Right renal cortex interstitium (tissue), 3 donors: ENCODE data around the gene CYP24A1. TPM values are rescaled to one million over a fixed set of nuclear protein-coding genes. Genes with fewer than 3 reads are reported as not detected.

Experiments used
- DNase-seq, 3 donors: peaks; one replicate each; pipeline ENCODE4 v3.0.0-alpha.2; 2013; ENCODE audit warnings: low read depth in 3 of 3, low spot score in 2 of 3
- polyA plus RNA-seq, 3 donors: library from polyadenylated mRNA; unstranded; fragments of 120-200 nt; gene quantifications; one replicate each; pipeline ENCODE4 v1.2.1, GENCODE V29; 2013; ENCODE audit not compliant: insufficient read length in 3 of 3

The CYP24A1 gene
- polyA plus RNA-seq, 3 donors = 2.0 to 3.7 (median 2.1) TPM

DNA sequence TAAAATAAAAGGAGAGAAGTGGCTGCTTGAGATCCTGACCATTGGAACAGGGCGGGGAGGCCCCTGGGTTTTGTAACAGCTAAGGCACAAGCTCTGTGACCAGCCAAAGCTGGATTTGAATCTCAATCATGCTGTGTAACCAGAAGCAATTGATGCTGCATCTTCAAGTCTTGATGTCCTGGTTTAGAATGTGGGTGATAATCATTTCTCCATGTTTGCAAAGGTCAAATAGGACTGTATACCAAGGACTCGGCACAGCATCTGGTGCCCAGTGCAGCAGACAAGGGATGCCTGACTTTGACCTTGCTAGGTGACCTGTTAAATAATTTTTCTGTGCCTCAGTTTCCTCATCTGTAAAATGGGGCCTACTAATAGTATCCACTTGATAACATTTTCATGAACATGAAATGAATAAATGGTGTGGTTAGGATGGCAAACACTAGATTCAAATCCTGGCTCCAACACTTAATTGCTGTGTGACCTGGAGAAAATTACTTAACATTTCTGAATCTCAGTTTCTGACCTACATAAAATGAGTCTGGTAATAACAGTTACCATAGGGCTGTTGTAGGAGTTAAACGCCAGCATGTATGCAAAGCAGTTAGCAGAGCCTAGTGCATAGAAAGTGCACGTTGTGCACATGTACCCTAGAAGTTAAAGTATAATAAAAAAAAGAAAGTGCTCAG is 57.1 kb downstream of the CYP24A1 start:
- no peak for DNase-seq

DNA sequence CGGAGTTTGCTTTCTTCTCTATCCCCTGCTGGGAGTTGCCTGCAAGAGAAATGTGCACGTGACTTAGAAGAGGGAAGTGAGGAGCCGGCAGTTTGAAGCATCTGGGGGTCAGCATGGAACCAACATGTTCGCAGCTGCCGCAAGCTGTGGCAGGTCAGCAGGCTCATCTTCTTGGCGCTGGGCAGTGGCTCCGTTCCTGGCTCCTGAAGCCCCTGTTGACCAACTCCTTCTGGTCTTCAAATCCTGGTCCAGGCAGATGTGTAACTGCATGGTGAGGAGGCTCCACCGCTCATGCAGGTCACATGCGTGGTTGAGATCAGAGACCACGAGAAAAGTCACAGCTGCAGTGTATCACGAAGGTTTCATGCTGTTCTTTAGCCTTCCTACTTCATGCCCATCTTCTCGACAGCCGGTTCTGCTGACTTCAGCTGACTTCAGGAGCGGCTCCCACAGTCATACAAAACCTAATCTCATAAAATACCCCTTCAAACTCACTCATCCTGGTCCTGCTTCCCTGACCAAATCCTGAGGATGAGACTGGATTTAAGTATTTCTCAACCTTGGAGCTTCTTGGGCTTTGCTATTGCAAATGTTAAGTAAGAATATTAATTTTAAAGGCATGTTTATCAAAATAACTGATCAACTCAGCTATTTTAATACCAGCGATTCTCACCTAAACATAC is 58.5 kb downstream of the CYP24A1 start:
- no peak for DNase-seq

DNA sequence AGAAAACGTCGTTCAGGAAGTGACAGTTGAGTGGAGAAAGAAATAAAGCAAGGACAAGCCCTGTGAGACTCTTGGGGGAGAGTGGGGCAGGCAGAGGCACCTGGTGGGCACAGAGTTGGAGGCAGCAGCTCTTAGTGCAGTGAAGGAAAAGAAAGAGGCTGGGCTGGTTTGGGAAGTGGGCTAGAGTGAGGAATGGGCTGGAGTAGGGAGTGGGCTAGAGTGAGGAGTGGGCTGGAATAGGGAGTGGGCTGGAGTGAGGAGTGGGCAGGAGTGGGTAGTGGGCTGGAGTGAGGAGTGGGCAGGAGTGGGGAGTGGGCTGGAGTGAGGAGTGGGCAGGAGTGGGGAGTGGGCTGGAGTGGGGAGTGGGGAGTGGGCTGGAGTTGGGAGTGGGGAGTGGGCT is 59.7 kb downstream of the CYP24A1 start:
- DNase-seq = no peak

- DNase-seq = no peak
Measured at GRCh38 chr20:54113566-54113965, 60.2 kb downstream of the CYP24A1 start.

DNA sequence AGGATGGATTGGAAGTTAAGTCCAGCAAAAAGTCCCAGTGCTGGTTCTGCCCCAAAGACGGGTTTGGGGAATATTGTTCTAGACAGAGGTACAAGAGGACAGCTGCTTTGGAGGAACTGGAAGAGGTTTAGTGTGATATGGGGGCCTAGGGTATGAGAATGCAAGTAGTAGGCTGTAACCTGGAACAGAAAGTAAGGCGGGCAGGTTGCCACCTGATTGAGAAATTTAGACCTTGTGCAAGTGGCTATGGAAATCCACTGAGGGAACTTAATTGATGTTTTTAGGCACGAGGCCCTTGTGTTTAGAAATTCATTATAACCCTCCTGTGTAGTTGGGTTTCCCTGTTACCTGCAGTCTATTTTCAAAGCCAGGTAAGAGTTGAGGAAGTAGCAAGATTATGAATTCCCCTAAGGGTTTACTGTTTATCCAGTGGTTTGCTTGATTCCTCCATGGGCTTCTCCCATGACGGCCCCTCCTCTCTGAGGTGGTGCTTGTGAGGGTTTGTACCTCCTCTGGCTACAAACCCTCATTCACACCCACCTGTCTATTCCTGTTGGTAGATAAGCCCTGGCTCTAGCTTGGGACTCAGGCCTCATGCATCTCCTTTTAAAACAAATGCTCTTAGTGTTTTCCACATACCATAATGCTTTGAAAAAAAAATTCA is 61.4 kb downstream of the CYP24A1 start:
- DNase-seq = no peak

- DNase-seq = no peak
Measured at GRCh38 chr20:54111460-54111859, 62.3 kb downstream of the CYP24A1 start.

DNA sequence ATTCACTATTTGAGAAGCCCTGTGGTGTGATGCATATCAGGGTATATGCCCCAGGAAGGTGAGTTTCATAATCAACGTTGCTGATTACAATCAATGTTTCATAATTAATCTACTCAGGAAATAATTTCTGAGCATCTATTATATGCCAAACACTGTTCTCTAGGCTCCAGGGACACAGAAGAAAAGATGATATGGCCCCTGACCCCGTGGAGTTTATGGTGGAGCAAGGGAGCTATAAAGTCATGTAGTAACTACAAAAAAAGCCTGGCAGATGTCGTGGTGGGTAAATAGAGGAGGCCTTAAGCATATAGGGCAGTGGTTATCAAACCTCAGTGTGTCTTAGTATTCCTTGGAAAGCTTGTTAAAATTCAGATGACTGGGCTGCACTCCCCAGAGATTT is 63.3 kb downstream of the CYP24A1 start:
- no peak for DNase-seq

- no peak for DNase-seq
Measured at GRCh38 chr20:54110041-54110440, 63.7 kb downstream of the CYP24A1 start.

- DNase-seq = no peak
Measured at GRCh38 chr20:54108817-54109216, 65.0 kb downstream of the CYP24A1 start.

DNA sequence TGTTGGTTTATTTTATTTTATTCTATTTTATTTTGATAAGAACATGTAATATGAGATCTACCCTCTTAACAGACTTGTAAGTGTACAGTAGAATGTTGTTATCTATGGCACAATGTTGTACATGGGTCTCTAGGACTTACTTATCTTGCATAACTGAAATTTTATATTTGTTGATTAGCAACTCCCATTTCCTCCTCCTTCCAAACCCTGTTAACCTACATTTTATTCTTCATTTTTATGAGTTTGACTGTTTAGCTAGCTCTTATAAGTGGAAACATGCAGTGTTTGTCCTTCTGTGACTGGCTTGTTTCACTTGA is 65.5 kb downstream of the CYP24A1 start:
- no peak for DNase-seq

DNA sequence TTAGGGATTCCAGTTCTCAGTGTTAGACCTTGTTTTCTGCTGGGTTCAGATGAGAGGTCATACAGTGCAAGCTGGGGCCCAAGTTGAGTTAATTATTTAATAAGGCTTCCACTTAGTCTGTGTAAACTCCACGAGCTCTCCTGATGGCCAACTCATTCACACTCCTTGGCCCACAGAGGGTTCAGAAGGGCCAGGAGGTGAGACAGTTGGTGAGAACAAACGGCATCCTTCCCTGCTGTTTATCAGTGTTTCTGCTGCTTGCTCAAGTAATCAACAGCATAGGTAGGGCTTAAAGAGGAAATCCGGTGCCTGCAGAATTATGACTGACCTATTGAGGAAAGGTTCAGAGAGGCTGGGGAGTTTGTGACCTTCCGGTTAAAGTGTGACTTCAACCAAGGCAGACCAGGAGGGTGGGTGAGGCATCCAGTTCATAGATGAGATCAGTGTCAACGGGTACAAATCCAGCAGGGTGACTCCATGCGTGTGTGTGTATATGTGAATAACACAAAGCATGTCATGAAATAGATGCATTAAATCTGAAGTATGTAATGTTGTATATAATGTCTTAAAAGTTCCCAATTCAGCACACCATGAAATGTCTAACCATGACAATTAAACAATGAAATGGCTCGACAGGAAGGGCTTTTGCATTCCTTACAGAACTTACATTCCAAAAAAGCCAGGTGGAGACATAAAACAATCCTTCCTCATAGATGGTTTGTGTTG is 66.0 kb downstream of the CYP24A1 start:
- no peak for DNase-seq

DNA sequence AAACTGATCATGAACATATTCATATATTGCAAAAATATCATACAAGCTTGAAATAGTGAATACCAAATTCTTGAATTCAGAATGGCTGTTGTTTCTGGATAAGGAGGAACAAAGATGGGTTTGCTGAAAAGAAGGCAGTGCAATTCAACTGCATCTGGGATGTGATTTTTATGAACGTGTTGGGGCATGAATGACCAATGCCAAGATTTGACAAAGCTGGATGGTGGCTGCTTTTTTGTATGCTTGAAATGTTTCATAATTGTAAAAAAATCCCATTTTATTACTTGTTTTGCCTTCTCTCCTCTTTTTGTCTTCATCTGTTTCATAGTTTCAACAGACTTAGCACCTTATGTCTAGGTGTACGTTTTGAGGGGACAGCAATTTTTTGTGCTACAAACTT is 66.6 kb downstream of the CYP24A1 start:
- DNase-seq = no peak

GRCh38 chr20:54106162-54106561 is 67.6 kb downstream of the CYP24A1 start:
- no peak for DNase-seq

GRCh38 chr20:54105653-54106052 is 68.1 kb downstream of the CYP24A1 start:
- no peak for DNase-seq

DNA sequence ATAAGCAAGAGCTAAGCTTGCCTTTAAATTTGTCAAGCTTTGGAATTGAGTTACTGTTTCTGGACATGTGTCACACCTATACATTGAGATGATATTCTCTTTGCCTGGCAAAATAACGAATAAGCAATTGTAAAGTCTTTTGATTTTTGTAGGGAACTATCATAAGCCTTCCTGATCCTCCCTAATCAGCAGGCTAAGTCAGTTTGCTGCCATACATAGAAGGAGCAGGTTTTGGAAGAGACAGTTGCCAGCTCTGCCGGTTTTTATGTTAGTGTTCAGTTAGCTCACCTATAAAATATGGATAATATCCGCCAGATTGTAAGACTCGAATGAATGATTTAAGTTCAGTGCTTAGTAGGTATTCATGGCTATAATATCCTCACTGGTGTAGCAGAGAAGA is 69.0 kb downstream of the CYP24A1 start:
- DNase-seq = no peak

- no peak for DNase-seq
Measured at GRCh38 chr20:54103762-54104600, 69.8 kb downstream of the CYP24A1 start.

Other genes starting within 250 kb of the CYP24A1 start
- gene BCAS1, start 103.4 kb downstream of the CYP24A1 start, polyA plus RNA-seq = 1 to 10 TPM; 2.1 to 3.3 (median 3.3) TPM
- gene PFDN4, start 34.1 kb upstream of the CYP24A1 start, polyA plus RNA-seq = 10 to 100 TPM; 69.8 to 75.0 (median 73.9) TPM